Osteoblast (primary cell): ENCODE results near the gene UGT1A7. TPM values are rescaled to one million over a fixed set of nuclear protein-coding genes. Genes with fewer than 3 reads are reported as not detected.
"Not testable (repeated sequence)": the region's sequence is repeated elsewhere in the genome, so short reads cannot be mapped to it uniquely, and the experiment has no call there.

Source experiments
- DNase-seq: peaks from one replicate; pipeline ENCODE4 v3.0.0; 2011; ENCODE audit warnings: low spot score, mixed read lengths; ENCODE audit not compliant: insufficient read length; ENCODE audit errors: missing footprints
- H2AFZ ChIP-seq: 2 replicates; pipeline ENCODE4 v1.6.0; 2011; ENCODE audit warnings: mild to moderate bottlenecking, low read length
- H3K27ac ChIP-seq: 2 replicates; pipeline ENCODE4 v1.5.1; 2011; ENCODE audit warnings: mild to moderate bottlenecking, low read depth, low read length, moderate library complexity
- H3K27me3 ChIP-seq: 2 replicates; pipeline ENCODE4 v1.6.0; 2012; ENCODE audit warnings: mild to moderate bottlenecking, control low read depth, inconsistent platforms, low read length, moderate library complexity; ENCODE audit not compliant: insufficient read depth
- H3K36me3 ChIP-seq: 2 replicates; pipeline ENCODE4 v1.5.1; 2011; ENCODE audit warnings: mild to moderate bottlenecking, low read length, control low read depth, moderate library complexity; ENCODE audit not compliant: insufficient read depth
- H3K4me1 ChIP-seq: 2 replicates; pipeline ENCODE4 v1.5.1; 2011; ENCODE audit warnings: mild to moderate bottlenecking, low read length, control low read depth, moderate library complexity; ENCODE audit not compliant: insufficient read depth
- H3K4me2 ChIP-seq: 2 replicates; pipeline ENCODE4 v1.6.0; 2011; ENCODE audit warnings: mild to moderate bottlenecking, low read length; ENCODE audit not compliant: insufficient read depth
- H3K4me3 ChIP-seq: fragments of 200-600 bp; sonication (generic); 3 replicates; pipeline ENCODE4 v1.5.1; 2012; ENCODE audit warnings: mild to moderate bottlenecking, low read length, inconsistent platforms; ENCODE audit not compliant: insufficient read depth
- H3K79me2 ChIP-seq: 2 replicates; pipeline ENCODE4 v1.6.0; 2012; ENCODE audit warnings: mild to moderate bottlenecking, low read length, control low read depth, inconsistent platforms; ENCODE audit not compliant: insufficient read depth
- H3K9me3 ChIP-seq: 2 replicates; pipeline ENCODE4 v1.5.1; 2011; ENCODE audit warnings: low read depth, low read length, control low read depth
- H4K20me1 ChIP-seq: 2 replicates; pipeline ENCODE4 v1.6.0; 2012; ENCODE audit warnings: mild to moderate bottlenecking, low read length, control low read depth; ENCODE audit not compliant: insufficient read depth
- CTCF ChIP-seq: IDR thresholded peaks from 2 replicates; pipeline ENCODE4 v1.5.1; 2011; ENCODE audit warnings: mild to moderate bottlenecking, low read depth, low read length, moderate library complexity; ENCODE audit errors: extremely low read depth
- total RNA-seq: library from RNA; depleted of rRNA; stranded (reverse); fragments of >200 nt; gene quantifications from 2 replicates; pipeline ENCODE4 v1.2.3, GENCODE V29; 2012

The UGT1A7 gene
- total RNA-seq = not detected in 2 replicates

- TF ChIP-seq CTCF = no peak
- DNase-seq = no peak
- no peaks in the 10 kb centered on the region for H3K79me2 ChIP-seq
- H3K4me1 ChIP-seq = no peaks in the 10 kb centered on the region
- H3K27ac ChIP-seq = no peak within 1 kb of the TSS
- H3K27me3 ChIP-seq = no peaks in the 10 kb centered on the region
- no peak within 1 kb of the TSS for H2AFZ ChIP-seq
- H4K20me1 ChIP-seq = no peaks in the 10 kb centered on the region
- no peak within 1 kb of the TSS for H3K4me2 ChIP-seq
- H3K9me3 ChIP-seq = no peaks in the 10 kb centered on the region
- no peak within 1 kb of the TSS for H3K4me3 ChIP-seq
- H3K36me3 ChIP-seq = no peaks in the 10 kb centered on the region
Measured at GRCh38 chr2:233681521-233682099, at the start of gene UGT1A7. TSS of gene UGT1A7 (plus strand) at chr2:233681901. CDS start at chr2:233681938, 37 bp downstream.

- H3K27ac ChIP-seq, H3K4me3 ChIP-seq, H2AFZ ChIP-seq, H4K20me1 ChIP-seq, H3K36me3 ChIP-seq, H3K9me3 ChIP-seq, H3K4me1 ChIP-seq, H3K27me3 ChIP-seq, H3K4me2 ChIP-seq, H3K79me2 ChIP-seq, DNase-seq: not testable (repeated sequence)
Measured at GRCh38 chr2:233636306-233636705, 45.4 kb upstream of the UGT1A7 start, which contains the start of gene UGT1A10. TSS of gene UGT1A10 (plus strand) at chr2:233636448. CDS start at chr2:233636523, 75 bp downstream.

GRCh38 chr2:233638836-233639235, 42.9 kb upstream of the UGT1A7 start:
- H3K9me3 ChIP-seq = no peaks in the 10 kb centered on the region
- no peak for TF ChIP-seq CTCF
- DNase-seq = no peak

GRCh38 chr2:233639860-233640259, 41.8 kb upstream of the UGT1A7 start:
- DNase-seq = no peak
- TF ChIP-seq CTCF = no peak
- Histone ChIP-seq H3K27me3 (no peaks in the 10 kb centered on the region), H4K20me1 (no peaks in the 10 kb centered on the region), H3K27ac (no peak overlapping the region), H3K79me2 (no peaks in the 10 kb centered on the region), H2AFZ (no peak overlapping the region), H3K36me3 (no peaks in the 10 kb centered on the region), H3K9me3 (no peaks in the 10 kb centered on the region), H3K4me3 (no peak overlapping the region), H3K4me2 (no peak overlapping the region), H3K4me1 (no peaks in the 10 kb centered on the region)

More at GRCh38 chr2:233638836-233639235, 42.9 kb upstream of the UGT1A7 start:
- Histone ChIP-seq H3K4me3 (no peak overlapping the region), H3K27ac (no peak overlapping the region), H3K4me1 (no peaks in the 10 kb centered on the region), H3K36me3 (no peaks in the 10 kb centered on the region), H3K79me2 (no peaks in the 10 kb centered on the region), H3K4me2 (no peak overlapping the region), H3K27me3 (no peaks in the 10 kb centered on the region), H2AFZ (no peak overlapping the region), H4K20me1 (no peaks in the 10 kb centered on the region)
